ENCODE measurements around the gene ST3GAL4. TPM values are rescaled to one million over a fixed set of nuclear protein-coding genes. Genes with fewer than 3 reads are reported as not detected.
A peak's percentile ranks its signal among the peaks of the same experiment; 100 is the strongest.

The ST3GAL4 gene
- total RNA-seq, 2 experiments from 2014 or later: 1.6 TPM

DNA sequence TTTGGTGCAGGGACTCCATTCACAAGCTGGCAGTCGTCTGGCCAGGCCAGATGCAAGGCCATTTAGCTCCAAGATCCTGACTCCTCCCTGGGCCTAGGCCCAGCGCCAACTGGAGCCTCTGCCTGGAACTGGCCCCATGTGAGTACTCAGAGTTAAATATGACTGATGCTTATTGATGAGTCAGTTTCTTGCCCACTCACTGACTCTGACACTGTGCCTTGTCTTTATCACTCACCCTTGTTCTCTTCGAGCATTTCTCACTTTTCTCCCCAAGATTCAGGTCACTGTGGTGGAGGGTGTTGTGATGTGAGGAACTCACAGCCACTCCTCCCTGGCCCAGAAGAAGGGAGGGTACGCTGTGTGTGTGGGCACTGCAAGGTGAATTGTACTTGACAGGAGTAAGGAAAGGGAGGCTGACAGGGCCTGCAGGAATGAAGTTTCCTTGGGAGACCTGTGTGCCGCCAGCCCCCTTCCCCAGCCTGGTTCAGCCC lies 23.2 kb upstream of the ST3GAL4 start:
- no peak for ATAC-seq (ENCODE audit: poor library complexity)
- CTCF ChIA-PET: no interaction called here
- intact Hi-C loops (cut with DNase I, micrococcal nuclease): no loop called here
- Mint-ChIP-seq H3K9me3 (no peaks in the 10 kb centered on the region), H3K27ac (no peak overlapping the region), H3K4me1 (ENCODE audit: low read depth) (peaks cover 11% of the 10 kb centered on the region), H3K36me3 (ENCODE audit: low read depth) (peaks cover 76% of the 10 kb centered on the region), H3K4me3 (no peak overlapping the region), H3K27me3 (no peaks in the 10 kb centered on the region)
- Histone ChIP-seq H3K4me1 (ENCODE audit: insufficient read depth, low read length) (peaks cover 3% of the 10 kb centered on the region), H3K27me3 (ENCODE audit: control insufficient read depth in 1 of 2, insufficient read depth in 2 of 2, low read length in 2 of 2) (no peaks in the 10 kb centered on the region), H3K27ac (ENCODE audit: low read depth in 1 of 2, low read length in 2 of 2) (no peak overlapping the region), H3K36me3 (ENCODE audit: insufficient read depth, low read length) (peaks cover 49% of the 10 kb centered on the region), H3K9me3 (ENCODE audit: control insufficient read depth in 1 of 2, insufficient read depth in 1 of 2, low read length in 2 of 2) (no peaks in the 10 kb centered on the region), H3K4me3 (ENCODE audit: low read length) (no peak overlapping the region)
- TF ChIP-seq, protein P1, sequence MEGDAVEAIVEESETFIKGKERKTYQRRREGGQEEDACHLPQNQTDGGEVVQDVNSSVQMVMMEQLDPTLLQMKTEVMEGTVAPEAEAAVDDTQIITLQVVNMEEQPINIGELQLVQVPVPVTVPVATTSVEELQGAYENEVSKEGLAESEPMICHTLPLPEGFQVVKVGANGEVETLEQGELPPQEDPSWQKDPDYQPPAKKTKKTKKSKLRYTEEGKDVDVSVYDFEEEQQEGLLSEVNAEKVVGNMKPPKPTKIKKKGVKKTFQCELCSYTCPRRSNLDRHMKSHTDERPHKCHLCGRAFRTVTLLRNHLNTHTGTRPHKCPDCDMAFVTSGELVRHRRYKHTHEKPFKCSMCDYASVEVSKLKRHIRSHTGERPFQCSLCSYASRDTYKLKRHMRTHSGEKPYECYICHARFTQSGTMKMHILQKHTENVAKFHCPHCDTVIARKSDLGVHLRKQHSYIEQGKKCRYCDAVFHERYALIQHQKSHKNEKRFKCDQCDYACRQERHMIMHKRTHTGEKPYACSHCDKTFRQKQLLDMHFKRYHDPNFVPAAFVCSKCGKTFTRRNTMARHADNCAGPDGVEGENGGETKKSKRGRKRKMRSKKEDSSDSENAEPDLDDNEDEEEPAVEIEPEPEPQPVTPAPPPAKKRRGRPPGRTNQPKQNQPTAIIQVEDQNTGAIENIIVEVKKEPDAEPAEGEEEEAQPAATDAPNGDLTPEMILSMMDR (IDR thresholded peaks at IDR 0.05): no peak
- POLR2A ChIA-PET: no interaction called here
- peak in 1 of 14 experiments; percentile 62 for DNase-seq

- Histone ChIP-seq H3K9me3 (ENCODE audit: control insufficient read depth in 1 of 2, insufficient read depth in 1 of 2, low read length in 2 of 2) (no peaks in the 10 kb centered on the region), H3K4me3 (ENCODE audit: low read length) (no peak overlapping the region), H3K27ac (ENCODE audit: low read depth in 1 of 2, low read length in 2 of 2) (no peak overlapping the region), H3K4me1 (ENCODE audit: insufficient read depth, low read length) (peaks cover 3% of the 10 kb centered on the region), H3K36me3 (ENCODE audit: insufficient read depth, low read length) (peaks cover 55% of the 10 kb centered on the region), H3K27me3 (ENCODE audit: control insufficient read depth in 1 of 2, insufficient read depth in 2 of 2, low read length in 2 of 2) (no peaks in the 10 kb centered on the region)
- no peaks in the 10 kb centered on the region for H3K27me3 Mint-ChIP-seq
- H3K4me3 Mint-ChIP-seq: no peak overlapping the region
- peaks cover 5% of the 10 kb centered on the region for H3K4me1 Mint-ChIP-seq (ENCODE audit: low read depth)
- intact Hi-C loops (cut with DNase I, micrococcal nuclease): no loop called here
- peaks cover 73% of the 10 kb centered on the region for H3K36me3 Mint-ChIP-seq (ENCODE audit: low read depth)
- CTCF ChIA-PET: no interaction called here
- ATAC-seq (ENCODE audit: poor library complexity) (no peak), DNase-seq (no peak)
- POLR2A ChIA-PET: no interaction called here
- H3K9me3 Mint-ChIP-seq: no peaks in the 10 kb centered on the region
- H3K27ac Mint-ChIP-seq: no peak overlapping the region
- TF ChIP-seq, protein P1 (IDR thresholded peaks at IDR 0.05): no peak
Observed at GRCh38 chr11:126333142-126333541, 22.3 kb upstream of the ST3GAL4 start.

- no peak overlapping the region for H3K4me3 Mint-ChIP-seq
- H3K9me3 ChIP-seq (ENCODE audit: control insufficient read depth in 1 of 2, insufficient read depth in 1 of 2, low read length in 2 of 2): no peaks in the 10 kb centered on the region
- no peaks in the 10 kb centered on the region for H3K9me3 Mint-ChIP-seq
- H3K27ac Mint-ChIP-seq: no peak overlapping the region
- peaks cover under 1% of the 10 kb centered on the region for H3K4me1 Mint-ChIP-seq (ENCODE audit: low read depth)
- DNase-seq: no peak
- no peak overlapping the region for H3K27ac ChIP-seq (ENCODE audit: low read depth in 1 of 2, low read length in 2 of 2)
- peaks cover 71% of the 10 kb centered on the region for H3K36me3 ChIP-seq (ENCODE audit: insufficient read depth, low read length)
- intact Hi-C loops (cut with DNase I, micrococcal nuclease): no loop called here
- ChIA-PET CTCF (no interaction called here), POLR2A (no interaction called here)
- no peak for ATAC-seq (ENCODE audit: poor library complexity)
- H3K4me3 ChIP-seq (ENCODE audit: low read length): no peak overlapping the region
- H3K36me3 Mint-ChIP-seq (ENCODE audit: low read depth): peaks cover 79% of the 10 kb centered on the region
- H3K27me3 Mint-ChIP-seq: no peaks in the 10 kb centered on the region
- H3K4me1 ChIP-seq (ENCODE audit: insufficient read depth, low read length): peaks cover 3% of the 10 kb centered on the region
- H3K27me3 ChIP-seq (ENCODE audit: control insufficient read depth in 1 of 2, insufficient read depth in 2 of 2, low read length in 2 of 2): no peaks in the 10 kb centered on the region
- TF ChIP-seq, protein P1 (IDR thresholded peaks at IDR 0.05): no peak
Observed at GRCh38 chr11:126334659-126335462, 20.6 kb upstream of the ST3GAL4 start.
